ENCODE results near the gene TEX35.
A peak's percentile ranks its signal among the peaks of the same experiment; 100 is the strongest.

Gene TEX35

DNA sequence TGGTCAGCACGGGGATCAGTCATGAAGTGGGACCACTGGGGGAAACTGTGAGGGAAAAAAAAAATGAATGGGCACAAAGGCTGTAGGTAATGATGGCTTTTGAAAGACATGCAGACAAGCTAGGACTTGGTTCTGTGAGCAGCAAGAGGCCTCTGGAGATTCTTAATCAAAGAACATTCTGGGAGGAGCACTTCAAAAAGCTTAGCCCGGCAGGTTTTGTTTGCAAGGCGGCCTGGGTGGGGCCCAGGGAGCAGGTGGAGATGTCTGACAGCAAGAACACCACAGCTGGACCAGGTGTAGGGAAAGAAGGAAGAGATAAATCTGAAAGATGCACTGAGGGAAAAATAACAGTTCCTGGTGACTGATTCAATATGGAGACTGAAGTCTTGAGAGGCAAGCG, 6.0 kb downstream of the TEX35 start:
- DNase-seq (ENCODE audit: low read depth, low spot score), result no peak

DNA sequence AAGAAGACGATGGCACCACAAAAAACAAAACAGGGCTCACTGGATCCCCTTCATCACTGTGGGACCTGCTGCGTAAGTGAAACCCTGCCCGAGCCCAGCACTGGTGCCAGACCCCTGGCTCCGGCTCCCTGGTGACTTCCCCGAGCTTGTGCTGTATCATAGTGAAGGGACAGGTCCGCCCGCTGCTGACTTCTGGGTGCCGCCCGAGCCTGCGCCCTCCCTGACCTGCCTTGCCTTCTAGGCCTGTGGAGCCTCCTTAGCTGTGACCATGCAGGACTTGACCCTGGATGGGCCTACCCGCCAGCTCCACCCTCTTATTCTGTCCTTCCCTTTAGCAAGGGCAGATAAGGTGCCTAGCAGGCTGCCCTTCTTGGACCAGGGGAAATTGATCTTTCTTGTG, 7.9 kb downstream of the TEX35 start:
- no peak for DNase-seq (ENCODE audit: low read depth, low spot score)

DNA sequence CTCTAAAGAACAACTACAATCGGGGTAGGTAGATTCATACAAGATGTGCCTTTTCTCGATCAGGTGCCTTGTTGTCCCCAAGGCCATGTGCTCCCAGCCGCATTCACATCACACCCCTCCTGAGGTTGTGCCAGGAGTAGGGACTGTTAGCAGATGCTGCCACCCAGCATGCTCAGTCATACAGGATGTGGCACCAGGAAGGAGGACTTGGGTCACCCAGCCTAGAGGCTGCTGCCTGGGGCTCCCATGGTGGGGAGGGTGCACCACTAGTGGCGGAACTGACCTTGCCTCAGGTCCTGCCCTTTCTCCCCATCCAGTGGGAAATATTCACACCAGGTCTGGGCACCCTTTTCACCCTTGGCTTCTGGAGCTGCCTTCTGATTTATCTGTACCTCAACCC, 8.3 kb downstream of the TEX35 start:
- DNase-seq (ENCODE audit: low read depth, low spot score), result no peak

DNA sequence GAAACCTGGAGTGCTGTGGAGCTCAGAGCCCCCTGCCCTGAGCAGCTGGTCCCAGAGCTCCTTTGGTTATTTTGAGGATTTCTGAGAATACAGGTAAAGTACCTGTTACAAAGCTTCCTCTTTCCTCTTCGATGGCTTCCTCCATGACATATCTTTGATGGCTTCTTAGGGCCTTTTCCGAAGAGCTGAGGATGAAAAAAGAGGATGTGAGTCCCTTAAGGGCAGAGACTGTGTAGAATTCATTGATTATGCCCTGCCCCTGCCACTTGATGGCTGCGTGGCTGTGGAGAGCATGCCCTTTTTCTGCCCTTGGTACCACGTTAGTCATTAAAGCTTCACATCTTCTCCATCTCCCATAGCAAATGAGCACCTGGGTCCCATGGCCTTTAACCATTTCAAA, 14.2 kb downstream of the TEX35 start:
- no peak for DNase-seq (ENCODE audit: low read depth, low spot score)

DNA sequence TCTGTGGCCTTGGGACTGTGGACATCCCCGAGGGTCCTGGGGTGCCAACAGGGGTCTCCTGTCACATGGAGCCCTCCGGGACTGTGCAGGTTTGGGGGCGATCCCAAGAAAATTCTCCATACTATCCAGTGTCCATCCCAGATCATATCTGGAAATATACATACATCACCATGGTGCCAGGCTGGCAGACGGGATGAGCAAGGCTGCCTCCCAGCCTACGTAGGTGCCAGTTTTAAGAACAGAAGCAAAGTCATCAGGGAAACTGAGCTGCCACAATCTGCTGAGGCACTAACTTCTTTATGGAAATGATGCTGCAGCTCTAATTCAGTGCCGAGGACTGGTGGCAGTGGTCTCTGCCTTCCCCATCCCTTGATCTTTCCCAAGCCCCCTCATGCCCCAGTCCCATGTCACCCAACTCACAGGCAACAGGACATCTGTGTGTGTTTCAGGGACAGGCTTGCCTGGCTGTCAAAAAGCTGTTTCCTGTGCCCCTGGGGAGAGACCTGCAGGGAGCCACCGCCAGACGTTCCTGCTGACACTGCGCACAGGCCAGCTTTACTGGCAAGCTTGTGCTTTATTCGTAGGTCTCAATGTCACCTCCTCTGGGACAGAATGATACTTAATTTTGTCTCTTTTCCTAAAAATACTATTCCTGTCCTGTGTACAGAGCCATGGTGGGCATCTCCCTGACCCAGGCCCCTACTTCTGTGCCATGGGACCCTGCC, 15.5 kb downstream of the TEX35 start:
- no peak for DNase-seq (ENCODE audit: low read depth, low spot score)

DNA sequence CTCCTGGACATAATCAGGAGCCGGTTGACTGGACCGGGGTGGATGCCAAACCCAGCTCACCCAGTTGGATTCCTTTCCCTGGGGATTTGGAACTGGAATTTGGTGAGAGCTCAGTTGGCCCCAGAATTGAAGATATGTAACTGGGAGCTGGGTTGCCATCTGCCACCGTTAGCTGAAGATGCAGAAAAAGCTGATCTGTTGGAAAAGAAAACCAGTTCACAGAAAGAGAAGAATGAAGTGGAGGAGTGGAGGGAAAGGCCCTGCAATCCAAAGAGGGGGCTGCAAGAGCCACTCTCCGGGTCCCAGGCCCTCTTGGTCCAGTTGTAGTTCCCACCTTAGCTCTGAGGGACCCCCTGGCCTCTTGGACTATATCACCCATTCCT, 16.0 kb downstream of the TEX35 start:
- DNase-seq (ENCODE audit: low read depth, low spot score), result no peak

DNA sequence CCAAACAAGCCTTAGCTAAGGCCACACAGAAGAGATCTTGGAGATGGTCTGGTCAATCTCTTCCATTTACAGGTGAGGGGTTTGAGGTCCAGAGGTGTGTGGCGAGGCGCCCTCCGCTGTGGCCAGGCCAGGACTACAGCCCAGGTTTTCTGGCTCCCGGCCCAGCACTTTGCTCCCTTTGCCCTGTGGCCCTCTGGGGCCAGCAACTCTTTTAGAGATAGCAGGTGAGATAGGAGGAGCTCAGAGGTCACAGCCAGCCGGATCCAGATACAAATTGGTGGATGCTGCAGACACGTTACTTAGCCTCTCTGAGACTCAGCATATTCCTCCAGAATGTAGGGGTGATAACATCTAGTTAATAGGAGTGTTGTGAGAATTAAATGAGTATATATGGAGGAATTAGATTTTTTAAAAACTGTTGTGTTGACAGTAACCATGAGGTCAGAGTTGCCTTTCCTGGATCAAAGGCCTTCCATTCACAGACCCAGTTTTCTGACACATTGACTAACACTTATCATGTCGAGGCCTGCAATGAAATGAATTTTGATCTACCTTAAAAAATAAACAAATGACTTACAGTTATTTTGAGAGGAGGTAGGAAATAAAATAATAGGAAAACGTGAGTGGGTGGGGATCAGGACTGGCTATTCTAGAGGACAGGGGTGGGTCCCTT, 16.6 kb downstream of the TEX35 start:
- no peak for DNase-seq (ENCODE audit: low read depth, low spot score)

DNA sequence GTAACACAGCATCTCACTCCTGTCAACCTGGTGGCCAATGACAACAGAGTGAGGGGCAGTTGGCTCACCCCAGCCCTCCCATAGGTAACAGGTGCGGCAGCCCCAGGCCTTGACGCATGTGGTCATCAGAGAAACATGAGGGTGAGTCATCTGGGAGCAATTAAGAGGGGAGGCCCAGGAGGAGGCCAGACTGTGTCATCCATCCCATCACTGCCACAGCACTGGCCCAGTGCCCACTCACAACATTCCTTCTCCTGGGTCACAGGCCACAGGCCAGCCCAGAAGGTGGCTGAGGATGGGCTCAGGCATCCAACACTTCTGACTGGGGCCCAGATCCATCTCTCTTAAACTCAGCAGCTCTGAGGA, 17.1 kb downstream of the TEX35 start:
- no peak for DNase-seq (ENCODE audit: low read depth, low spot score)

DNA sequence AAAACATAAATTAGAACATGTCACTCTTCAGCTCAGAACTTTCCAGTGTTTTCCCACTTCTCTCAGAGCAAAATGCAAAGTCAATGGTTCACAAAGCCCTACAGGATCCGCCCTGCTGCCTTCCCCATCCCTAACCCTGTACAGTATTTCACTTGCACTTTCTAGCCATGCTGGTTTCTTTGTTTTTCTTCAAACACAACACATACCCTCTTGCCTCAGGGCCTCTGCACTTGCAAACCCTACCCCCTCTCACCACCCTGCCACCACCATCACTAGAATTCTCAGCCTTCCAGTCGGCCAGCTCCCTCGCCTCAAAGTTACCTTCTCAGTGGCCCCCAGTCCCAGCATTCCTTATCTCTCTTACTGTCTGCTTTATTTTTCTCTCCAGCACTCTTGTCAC, 17.6 kb downstream of the TEX35 start:
- DNase-seq (ENCODE audit: low read depth, low spot score), result no peak

DNA sequence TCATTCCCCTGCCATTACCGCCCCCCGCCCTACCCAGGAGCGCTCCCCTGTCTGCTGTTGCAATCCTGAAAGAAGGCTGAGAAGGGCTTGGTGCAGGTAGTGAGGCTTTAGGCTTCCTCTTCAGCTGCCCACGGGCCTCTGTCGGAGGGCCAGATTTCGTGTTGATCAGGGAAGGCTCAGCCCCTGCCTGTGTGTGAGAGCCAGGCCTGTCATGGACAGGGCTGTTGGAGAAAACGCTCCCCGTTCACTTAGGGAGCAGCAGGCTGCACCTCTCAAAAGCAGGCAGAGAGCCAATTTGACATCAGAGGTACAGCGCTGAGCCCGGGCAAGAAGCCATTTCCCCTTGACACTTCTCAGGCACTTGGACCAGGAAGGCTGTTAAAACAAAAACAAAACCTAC, 19.0 kb downstream of the TEX35 start:
- DNase-seq (ENCODE audit: low read depth, low spot score), result no peak

DNA sequence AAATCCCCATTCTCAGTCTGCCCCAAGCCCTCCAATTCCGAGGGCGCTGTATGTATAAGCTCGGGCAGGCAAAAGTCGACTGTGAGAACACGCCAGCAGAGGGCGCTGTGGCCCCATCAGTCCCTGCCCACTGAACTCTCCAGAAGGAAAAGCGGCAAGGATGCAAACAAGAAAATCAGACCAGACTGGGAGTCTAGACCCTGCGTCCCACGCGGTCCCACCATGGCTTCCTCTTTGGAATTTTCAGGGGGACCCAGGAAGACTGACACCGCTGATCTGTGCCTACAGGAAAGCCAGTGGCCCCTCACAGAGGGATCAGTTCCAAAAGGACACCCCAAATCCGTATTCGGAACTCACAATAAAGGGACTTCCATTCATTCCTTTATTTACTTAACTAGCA, 19.5 kb downstream of the TEX35 start:
- DNase-seq (ENCODE audit: low read depth, low spot score), result peak; percentile 30

DNA sequence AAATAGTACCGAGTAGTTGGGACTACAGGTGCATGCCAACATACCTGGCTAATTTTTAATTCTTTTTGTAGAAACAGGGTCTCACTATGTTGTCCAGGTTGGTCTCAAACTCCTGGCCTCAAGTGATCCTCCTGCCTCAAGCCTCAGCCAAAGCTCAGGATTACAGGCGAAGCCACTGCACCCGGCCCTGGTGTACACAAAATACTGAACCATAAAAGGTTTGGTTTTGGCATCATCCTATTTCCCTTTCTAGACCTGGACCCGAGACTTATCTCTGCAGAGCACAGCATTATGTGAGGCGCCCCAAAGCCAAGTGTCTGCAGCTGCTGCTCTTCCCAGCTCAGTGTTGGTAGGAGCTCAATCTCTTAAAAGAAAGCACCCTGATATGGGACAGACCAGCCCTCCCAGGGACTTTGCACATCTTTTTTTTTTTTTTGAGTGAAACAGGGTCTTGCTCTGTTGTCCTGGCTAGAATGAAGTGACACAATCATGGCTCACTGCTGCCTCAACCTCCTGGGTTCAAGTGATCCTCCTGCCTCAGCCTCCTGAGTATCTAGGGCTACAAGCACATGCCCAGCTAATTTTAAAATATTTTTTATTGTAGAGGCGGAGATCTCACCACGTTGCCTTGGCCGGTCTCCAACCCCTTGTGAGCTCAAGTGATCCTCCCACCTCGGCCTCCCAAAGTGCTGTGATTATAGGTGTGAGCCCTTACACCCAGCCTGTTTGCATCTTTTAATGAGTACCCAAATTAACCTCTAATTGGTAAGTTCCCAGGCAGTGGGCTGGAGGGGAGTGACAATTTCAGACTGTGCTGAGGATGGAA, 20.4 kb downstream of the TEX35 start:
- DNase-seq (ENCODE audit: low read depth, low spot score), result no peak

DNA sequence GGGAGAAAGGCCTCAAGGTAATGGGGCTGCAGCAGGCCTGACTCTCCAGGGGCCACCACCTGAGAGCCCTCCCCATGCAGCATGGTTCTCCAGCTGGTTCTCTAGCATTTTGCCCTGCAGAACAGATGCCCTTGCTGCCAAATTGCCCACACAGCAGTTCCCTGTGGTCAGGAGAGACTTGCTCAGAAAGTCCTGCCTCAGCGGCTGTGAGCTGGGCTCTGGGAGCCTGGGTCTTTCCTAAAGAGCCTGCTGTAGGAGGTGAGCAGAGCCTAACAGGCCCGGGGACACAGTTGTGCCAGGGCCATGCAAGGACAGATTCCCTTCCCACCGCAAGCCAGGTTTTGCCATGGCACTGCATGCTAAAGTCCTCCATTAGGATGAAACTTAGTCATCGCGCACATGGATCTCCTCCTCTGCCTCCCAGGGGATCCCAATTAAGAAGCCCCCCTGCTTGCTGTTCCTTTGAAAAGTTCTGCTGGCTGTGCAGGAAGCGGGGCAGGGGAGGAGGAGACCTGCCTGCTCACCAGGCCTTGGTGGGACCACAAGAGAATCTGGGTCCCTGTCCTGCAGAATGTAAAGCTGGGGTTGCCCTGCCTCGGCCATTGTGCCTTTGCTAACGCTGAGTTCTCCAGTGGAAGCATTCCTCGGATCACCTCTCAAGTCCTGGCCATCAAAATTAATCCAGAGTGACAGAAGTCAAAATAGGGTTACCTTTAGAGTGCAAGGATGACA, 21.4 kb downstream of the TEX35 start:
- DNase-seq (ENCODE audit: low read depth, low spot score), result no peak

DNA sequence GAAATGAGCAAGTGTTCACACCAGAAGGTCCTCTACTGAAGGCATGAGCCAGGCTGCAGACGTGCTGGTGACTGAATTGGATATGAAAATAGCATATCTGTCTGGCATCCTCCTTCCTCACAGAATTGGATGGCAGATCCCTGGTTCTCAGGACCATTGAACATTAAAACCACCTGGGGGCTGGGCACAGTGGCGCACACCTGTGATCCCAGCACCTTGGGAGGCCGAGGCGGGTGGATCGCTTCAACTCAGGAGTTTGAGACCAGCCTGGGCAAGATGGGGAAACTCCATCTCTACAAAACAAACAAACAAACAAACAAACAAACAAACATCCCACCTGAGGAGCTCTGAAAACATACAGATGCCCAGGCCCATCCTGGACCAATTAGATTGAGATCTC, 23.4 kb downstream of the TEX35 start:
- no peak for DNase-seq (ENCODE audit: low read depth, low spot score)

DNA sequence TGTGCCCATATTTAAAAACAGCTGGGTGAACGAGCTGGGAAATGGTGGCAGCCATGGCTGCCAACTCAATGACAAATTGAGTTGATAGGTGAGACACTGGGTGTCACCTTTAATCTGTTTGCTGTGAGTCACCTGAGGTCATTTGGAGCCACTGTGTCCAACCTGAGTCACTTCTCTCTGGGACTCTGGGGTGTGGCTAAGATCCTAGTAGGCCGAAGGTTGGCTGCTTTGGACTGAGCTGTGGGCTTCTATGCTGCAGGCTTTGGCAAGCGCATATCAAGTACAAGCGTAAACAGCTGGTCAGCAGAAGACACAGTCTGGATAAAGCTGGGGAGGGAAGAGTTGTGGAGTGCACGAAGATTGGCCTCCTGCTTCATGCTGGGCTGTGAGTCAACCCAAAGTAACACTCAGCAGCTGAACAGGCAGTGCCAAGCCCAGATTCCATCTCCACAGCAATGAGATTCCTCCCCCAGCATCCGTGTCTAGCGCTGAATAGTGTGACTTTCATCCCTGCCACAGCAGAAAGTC, 24.0 kb downstream of the TEX35 start:
- DNase-seq (ENCODE audit: low read depth, low spot score), result no peak

DNA sequence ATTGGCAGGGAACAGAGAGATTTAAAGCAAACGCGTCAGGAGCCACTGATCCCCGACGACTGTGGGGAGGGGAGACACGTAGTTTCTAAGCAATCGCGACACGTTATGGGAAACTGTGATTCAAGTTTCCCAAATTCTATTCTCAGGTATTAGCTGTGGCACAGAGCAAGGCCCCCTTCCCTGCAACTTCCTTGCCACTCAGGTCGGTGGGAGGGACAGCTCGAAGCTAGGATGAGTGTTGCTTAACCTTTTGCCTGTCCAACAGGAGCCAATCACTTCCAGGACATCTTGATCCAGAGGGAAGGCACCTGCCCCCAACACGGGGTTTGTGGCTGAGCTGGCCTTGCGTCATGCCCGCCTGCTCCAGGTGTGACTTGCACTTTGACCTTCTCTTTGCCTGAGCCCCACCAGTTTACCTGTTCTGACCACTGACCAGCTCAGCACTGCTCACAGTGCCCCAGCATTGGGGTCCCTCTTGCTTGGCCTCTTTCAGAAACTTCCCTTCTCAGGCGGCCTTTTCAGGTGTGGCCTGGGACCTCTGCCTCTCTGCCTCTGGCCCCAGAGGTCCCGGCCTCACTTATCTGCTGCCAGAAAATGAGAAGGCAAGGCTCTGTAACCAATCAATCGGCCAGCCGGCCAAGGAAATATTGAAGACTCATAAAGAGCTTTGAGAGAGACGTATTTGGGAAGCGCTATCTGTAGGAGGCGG, 24.6 kb downstream of the TEX35 start:
- no peak for DNase-seq (ENCODE audit: low read depth, low spot score)

DNA sequence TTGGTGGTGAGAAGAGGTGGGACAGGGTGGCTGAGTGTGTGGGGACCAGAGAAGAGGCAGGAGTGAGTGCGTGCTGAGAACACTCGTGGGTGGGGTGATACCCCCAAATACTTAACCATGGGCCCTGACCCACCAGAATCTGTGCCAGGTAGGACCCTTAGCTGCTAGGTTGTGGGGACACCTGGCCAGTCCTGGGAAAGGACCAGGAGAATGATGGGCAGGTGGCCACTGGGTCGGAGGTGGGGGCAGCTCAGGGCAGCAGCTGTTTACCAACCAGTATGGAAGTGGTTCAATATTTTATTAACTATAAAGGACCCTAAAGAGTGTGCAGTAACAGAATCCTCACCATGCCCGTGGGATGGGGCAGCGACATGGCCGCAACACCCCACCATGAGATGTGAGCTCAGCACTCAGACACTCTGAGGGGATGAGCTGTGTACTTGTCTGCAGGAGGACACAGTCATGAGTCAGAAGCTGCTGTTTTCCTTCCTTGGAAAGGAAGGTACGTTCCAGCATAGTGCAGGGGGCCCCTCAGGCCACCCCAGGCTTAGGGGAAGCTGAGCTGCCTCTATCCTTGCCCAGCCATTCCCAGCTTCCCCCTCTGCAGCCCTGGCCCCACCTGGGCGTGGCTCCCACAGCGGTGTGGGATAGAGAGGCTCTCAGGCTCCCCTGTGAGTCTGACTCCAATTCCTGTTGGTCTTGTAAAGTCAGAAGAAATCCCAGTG, 25.4 kb downstream of the TEX35 start:
- DNase-seq (ENCODE audit: low read depth, low spot score), result no peak

DNA sequence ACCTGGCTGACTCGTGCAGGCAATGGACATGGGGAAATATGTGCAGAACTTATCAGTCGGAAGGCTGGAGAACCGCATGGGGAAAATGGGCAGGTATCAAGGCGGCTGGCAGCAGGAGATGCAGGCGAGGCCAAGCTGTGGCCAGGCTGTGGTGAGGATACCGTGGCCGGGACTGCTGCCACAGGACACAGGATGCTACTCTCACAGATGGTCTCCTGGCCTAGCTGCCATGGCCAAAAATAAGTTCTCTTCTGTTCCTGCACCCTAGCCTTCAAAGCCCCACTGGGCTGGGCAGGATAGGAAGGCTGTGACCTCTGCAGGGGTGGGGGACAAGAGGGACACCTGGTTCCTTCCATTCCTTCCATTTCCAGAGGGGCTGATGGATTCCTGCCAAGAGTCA, 26.4 kb downstream of the TEX35 start:
- DNase-seq (ENCODE audit: low read depth, low spot score), result no peak

DNA sequence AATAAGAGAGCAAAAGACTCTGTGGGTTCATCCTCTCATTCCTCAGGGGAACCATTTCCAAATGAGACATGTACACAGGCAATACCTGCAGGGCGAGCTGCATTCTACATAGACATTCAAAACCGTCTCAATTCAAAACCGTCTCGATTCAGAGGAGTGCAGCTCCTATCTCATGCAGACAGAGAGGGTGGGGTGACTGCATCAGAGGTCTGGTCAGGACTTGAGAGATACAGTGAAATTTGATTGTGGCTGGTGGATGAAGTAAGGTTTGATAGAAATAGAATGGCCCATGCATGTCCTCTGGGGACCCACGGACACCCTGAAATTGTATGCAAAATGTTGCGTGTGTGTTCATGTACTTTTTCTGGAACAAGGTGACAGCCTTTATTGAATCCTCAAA, 27.3 kb downstream of the TEX35 start:
- DNase-seq (ENCODE audit: low read depth, low spot score), result no peak

DNA sequence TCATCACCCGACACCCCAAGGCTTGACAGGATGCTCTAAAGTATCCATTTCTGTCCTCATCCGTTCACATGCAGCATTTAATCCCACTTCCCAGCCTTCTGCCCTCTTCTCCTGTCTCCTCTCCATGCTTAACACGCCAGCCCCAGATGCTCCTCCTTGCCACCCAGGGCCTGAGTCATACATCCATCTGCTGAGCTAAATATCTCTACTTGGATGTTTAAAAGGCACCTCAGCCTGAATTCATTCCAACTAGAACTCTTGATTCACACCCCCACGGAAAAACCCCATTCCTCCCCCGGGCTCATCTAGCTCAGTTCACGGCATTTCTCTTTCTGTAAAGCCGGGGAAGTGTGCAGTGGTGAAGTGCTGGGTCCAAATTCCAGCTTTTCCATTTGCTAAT, 27.7 kb downstream of the TEX35 start:
- DNase-seq (ENCODE audit: low read depth, low spot score), result no peak

DNA sequence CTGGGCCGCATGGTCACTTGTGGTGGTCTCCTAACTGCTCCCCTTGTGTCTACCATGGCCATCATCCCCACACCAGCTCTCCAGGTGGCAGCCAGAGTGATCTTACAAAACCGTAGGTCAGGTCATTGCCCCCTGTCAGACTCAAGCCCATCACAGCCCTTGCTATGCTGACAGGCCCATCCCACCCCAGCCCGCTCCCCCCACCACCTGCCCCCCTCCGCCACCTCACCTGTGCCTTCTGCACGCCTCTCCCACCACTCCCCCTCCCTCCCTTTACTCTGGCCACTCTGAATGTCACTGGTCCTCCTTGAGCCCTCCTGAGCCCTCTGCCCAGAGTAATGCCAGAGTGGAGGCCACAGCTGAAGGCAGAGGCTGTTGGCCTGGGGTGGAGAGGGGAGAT, 28.5 kb downstream of the TEX35 start:
- no peak for DNase-seq (ENCODE audit: low read depth, low spot score)
